Mucosa of rectum (tissue), 2 donors: ENCODE measurements around the gene PRKCH.

Source experiments
- H3K27ac ChIP-seq, 2 donors: one replicate each; pipeline ENCODE4 v1.7.0; 2013; ENCODE audit warnings: inconsistent platforms in 2 of 2, low read depth in 2 of 2, low read length in 2 of 2
- H3K27me3 ChIP-seq, 2 donors: one replicate each; pipeline ENCODE4 v1.7.0; 2013; ENCODE audit warnings: low read length in 2 of 2; ENCODE audit not compliant: control insufficient read depth in 2 of 2, insufficient read depth in 2 of 2
- H3K36me3 ChIP-seq, 2 donors: one replicate each; pipeline ENCODE4 v1.7.0; 2013; ENCODE audit warnings: low read length in 2 of 2; ENCODE audit not compliant: control insufficient read depth in 2 of 2, insufficient read depth in 2 of 2
- H3K4me1 ChIP-seq, 2 donors: one replicate each; pipeline ENCODE4 v1.7.0; 2013; ENCODE audit warnings: low read length in 2 of 2, mild to moderate bottlenecking in 1 of 2; ENCODE audit not compliant: control insufficient read depth in 2 of 2, insufficient read depth in 2 of 2
- H3K4me3 ChIP-seq, 2 donors: one replicate each; pipeline ENCODE4 v1.7.0; 2013; ENCODE audit warnings: low read length in 2 of 2
- H3K9ac ChIP-seq, 2 donors: one replicate each; pipeline ENCODE4 v1.7.0; 2013; ENCODE audit warnings: low read length in 2 of 2, low read depth in 1 of 2, mild to moderate bottlenecking in 1 of 2
- H3K9me3 ChIP-seq, 2 donors: one replicate each; pipeline ENCODE4 v1.7.0; 2013; ENCODE audit warnings: low read length in 2 of 2; ENCODE audit not compliant: control insufficient read depth in 2 of 2
- donor health status: healthy.
- donor health status: Normal muscosa, but diverticular disease.

The PRKCH gene

DNA sequence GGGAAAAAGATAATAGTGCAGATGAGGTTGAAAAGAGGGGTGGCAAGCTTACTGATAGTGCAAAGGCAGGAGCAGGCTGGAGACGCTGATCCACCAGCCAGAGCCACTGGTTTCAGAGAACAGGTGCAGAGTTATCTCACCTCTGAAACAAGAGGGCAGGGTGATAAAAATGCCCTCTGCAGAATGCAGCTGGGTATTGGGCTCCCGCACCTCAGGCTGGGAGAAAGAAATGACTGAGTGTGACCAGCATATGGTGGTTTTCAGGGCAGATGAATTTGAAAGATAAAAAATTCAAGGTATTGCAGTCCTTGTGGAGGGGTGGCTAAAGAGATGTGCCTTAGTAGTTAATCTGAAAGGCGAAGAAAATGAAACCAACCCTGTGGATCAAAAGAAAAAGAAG lies 37.4 kb upstream of the PRKCH start:
- H3K36me3 ChIP-seq, result no peaks in the 10 kb centered on the region
- peaks cover 5 to 6% of the 10 kb centered on the region in 2 donors for H3K4me1 ChIP-seq
- peaks cover 4% of the 10 kb centered on the region in 2 donors for H3K27me3 ChIP-seq
- peak overlapping the region in 1 of 2 donors; percentile 31 for H3K9ac ChIP-seq
- no peaks in the 10 kb centered on the region for H3K9me3 ChIP-seq
- H3K4me3 ChIP-seq, result peak overlapping the region; percentile 41 to 42
- peak overlapping the region in 1 of 2 donors; percentile 34 for H3K27ac ChIP-seq

- peaks cover 2 to 4% of the 10 kb centered on the region in 2 donors for H3K27me3 ChIP-seq
- no peak overlapping the region for H3K9ac ChIP-seq
- H3K27ac ChIP-seq, result no peak overlapping the region
- no peaks in the 10 kb centered on the region for H3K9me3 ChIP-seq
- H3K36me3 ChIP-seq, result no peaks in the 10 kb centered on the region
- no peak overlapping the region for H3K4me3 ChIP-seq
- peaks cover 5 to 6% of the 10 kb centered on the region in 2 donors for H3K4me1 ChIP-seq
Observed at GRCh38 chr14:61285364-61285763, 36.0 kb upstream of the PRKCH start.

DNA sequence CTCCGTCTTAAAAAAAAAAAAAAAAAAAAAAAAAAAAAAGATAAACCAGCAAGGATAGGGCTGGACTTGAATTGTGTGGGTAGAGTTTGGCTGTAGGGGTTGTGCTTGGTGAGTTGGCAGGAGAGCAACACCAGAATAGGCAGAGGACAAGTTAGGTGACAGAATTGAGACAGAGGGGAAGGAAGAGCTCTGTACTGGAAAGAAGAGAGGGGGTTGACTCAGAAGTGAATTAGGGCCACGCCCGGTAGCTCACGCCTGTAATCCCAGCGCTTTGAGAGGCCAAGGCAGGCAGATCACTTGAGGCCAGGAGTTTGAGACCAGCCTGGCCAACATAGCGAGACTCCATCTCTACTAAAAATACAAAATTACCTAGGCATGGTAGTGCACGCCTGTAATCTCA lies 34.2 kb upstream of the PRKCH start:
- no peak overlapping the region for H3K27ac ChIP-seq
- H3K4me3 ChIP-seq, result no peak overlapping the region
- no peaks in the 10 kb centered on the region for H3K36me3 ChIP-seq
- no peak overlapping the region for H3K9ac ChIP-seq
- no peaks in the 10 kb centered on the region for H3K9me3 ChIP-seq
- peaks cover 2 to 3% of the 10 kb centered on the region in 2 donors for H3K4me1 ChIP-seq
- H3K27me3 ChIP-seq, result no peaks in the 10 kb centered on the region

- Histone ChIP-seq H3K27ac (no peak overlapping the region), H3K36me3 (no peaks in the 10 kb centered on the region), H3K9ac (no peak overlapping the region), H3K9me3 (no peaks in the 10 kb centered on the region), H3K4me3 (no peak overlapping the region), H3K4me1 (peaks cover 2 to 3% of the 10 kb centered on the region in 2 donors), H3K27me3 (no peaks in the 10 kb centered on the region)
Observed at GRCh38 chr14:61288228-61288627, 33.2 kb upstream of the PRKCH start.

DNA sequence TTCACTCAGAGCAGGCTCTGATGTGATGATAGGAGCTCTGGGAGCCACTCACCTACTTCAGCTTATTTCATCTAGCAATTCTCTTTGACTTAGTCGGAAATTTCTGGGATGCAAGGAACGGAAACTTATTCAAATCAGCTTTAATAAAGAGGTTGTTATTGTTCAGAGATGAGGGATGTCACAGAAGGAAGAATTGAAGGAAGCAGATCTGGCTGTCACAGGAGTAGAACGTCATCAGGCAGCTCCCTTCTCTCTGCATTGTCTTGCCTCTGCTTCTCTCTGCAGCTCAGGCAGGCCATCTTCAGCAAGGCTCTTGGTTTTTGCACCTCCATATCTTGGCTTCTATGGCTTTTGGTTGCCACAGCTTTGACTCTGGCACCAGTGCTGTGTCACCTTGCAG lies 32.7 kb upstream of the PRKCH start:
- no peak overlapping the region for H3K4me3 ChIP-seq

GRCh38 chr14:61290701-61291100 lies 30.7 kb upstream of the PRKCH start:
- Histone ChIP-seq H3K9me3 (no peaks in the 10 kb centered on the region), H3K36me3 (no peaks in the 10 kb centered on the region), H3K27ac (no peak overlapping the region), H3K27me3 (no peaks in the 10 kb centered on the region), H3K9ac (no peak overlapping the region), H3K4me1 (no peaks in the 10 kb centered on the region), H3K4me3 (no peak overlapping the region)

More for the DNA sequence above, 32.7 kb upstream of the PRKCH start:
- Histone ChIP-seq H3K27ac (no peak overlapping the region), H3K36me3 (no peaks in the 10 kb centered on the region), H3K4me1 (peaks cover 0 to 3% of the 10 kb centered on the region in 2 donors), H3K9ac (no peak overlapping the region), H3K27me3 (no peaks in the 10 kb centered on the region), H3K9me3 (no peaks in the 10 kb centered on the region)

DNA sequence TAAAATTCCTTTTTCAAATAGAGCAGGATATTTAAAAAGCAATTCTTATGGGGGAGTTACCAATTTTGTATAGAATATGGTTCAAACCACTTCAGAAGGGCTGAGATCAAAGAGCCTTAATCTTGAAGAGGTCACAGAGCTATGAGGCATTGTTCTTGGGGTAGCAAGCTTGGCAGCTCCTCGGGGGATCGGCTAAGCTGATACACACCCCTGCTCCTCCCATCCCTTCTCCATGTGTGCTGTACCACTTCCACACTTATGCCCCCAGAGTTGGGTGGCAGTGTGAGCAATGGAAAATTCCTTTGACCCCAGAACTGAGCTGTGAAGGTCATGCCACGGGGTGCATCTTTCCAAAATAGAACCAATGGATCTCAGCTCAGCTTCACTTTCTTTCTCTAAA lies 25.2 kb upstream of the PRKCH start:
- Histone ChIP-seq H3K9me3 (no peaks in the 10 kb centered on the region), H3K4me3 (no peak overlapping the region), H3K27me3 (no peaks in the 10 kb centered on the region), H3K27ac (no peak overlapping the region), H3K36me3 (no peaks in the 10 kb centered on the region), H3K9ac (no peak overlapping the region), H3K4me1 (peaks cover 4 to 6% of the 10 kb centered on the region in 2 donors)

DNA sequence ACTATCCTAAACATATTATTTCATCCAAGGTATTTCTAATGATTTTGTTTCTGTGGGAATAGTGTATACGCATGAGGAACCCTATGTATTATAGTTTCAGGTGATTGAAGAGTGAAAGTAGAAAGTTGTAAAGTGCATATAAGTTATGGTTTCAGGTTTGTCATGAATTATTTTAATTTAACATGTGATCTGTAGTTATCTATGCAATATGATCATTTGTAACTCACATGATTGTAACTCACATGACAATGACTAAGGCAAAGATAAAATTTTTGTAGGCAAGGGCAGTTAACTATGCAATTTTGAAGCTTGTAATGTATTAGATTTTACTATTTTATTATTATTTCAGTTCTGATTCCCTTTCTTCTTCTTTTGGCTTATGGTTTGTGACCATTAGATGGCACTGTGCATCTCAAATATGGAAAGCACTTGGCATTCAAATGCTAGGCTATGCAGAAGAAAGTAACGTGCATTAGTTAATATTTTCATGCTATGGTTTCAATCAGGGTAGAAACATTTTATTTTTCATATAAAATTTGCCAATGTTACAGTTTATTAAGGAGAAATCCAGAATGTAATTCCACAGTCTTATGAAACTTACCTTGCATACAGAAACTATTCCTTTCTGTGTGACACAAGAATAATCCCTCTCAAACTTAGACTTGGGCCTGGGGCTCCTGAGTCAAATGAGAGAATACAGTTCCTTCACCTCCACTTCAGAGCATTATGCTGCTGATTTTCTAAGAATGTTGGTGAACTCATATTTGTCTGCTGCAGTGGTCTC lies 24.5 kb upstream of the PRKCH start:
- H3K27ac ChIP-seq, result no peak overlapping the region
- peaks cover 4 to 6% of the 10 kb centered on the region in 2 donors for H3K4me1 ChIP-seq
- no peak overlapping the region for H3K9ac ChIP-seq
- no peaks in the 10 kb centered on the region for H3K27me3 ChIP-seq
- no peaks in the 10 kb centered on the region for H3K9me3 ChIP-seq
- no peaks in the 10 kb centered on the region for H3K36me3 ChIP-seq
- no peak overlapping the region for H3K4me3 ChIP-seq

- H3K27me3 ChIP-seq, result no peaks in the 10 kb centered on the region
- H3K9me3 ChIP-seq, result no peaks in the 10 kb centered on the region
- no peak overlapping the region for H3K27ac ChIP-seq
Observed at GRCh38 chr14:61297581-61297980, 23.8 kb upstream of the PRKCH start.

GRCh38 chr14:61298824-61299223 lies 22.6 kb upstream of the PRKCH start:
- Histone ChIP-seq H3K4me1 (peaks cover 4 to 6% of the 10 kb centered on the region in 2 donors), H3K9ac (no peak overlapping the region), H3K27ac (no peak overlapping the region), H3K36me3 (no peaks in the 10 kb centered on the region), H3K27me3 (no peaks in the 10 kb centered on the region), H3K4me3 (no peak overlapping the region), H3K9me3 (no peaks in the 10 kb centered on the region)

More at GRCh38 chr14:61297581-61297980, 23.8 kb upstream of the PRKCH start:
- Histone ChIP-seq H3K36me3 (no peaks in the 10 kb centered on the region), H3K4me1 (peaks cover 4 to 6% of the 10 kb centered on the region in 2 donors), H3K4me3 (no peak overlapping the region), H3K9ac (no peak overlapping the region)
